Kasumi-1 (cell line): Measurements from ENCODE around the gene BTBD1.
"Not testable (repeated sequence)": the region's sequence is repeated elsewhere in the genome, so short reads cannot be mapped to it uniquely, and the experiment has no call there.

Experiments
- DNase-seq, 2 experiments: peaks; one replicate each; lab custom pipeline; 2025; lab: John Stamatoyannopoulos, UW

Gene BTBD1

DNA sequence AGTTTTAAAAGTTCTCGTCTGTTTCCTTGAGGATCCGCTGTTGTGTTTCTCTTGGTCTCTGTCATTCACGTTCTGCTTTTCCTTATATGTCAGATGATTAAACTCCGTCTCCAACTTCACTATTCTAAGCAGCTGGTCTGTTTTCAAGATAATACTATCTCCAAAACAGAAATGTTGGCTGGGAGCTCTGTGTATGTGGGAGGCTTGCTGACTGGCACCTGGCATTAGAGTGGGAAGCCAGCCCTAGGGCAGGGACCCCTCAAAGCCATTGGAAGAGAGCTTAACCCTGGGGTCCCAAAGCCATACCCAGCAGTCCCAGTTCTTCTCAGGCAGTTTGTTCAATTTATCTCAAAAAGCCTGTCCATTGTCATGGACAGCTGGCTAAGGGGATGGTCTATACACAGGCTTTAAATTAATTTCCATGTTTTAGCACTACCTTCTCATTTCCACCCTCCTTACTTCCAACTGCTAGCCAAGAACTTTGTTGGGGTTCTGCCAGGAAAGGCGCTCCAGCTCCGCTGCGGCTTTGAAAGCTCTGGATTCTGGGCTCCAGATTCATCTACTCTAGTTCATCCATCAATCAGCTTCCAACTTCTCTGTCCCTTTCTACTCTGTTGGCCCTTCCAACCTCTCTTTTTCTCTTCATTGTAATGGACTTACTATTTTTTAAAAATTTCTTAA is 9.2 kb downstream of the BTBD1 start:
- DNase-seq: no peak

DNA sequence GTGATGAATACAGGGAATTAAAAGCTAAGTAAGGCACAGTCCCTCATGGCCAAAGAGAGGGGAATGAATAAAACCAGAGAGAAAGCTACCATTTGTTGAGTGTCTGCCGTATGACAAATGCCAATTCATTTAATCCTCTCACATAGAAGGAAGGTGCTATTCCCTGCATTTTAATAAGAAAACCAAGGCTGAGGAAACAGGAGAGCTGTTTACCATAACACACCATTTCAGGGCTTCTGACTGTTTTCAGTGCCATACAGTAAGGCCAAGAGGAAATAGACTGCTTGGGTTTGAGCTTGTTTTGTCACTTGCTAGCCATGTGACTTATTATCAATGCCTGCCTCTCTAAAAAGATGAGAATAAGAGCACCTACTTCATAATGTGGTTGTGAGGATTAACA is 10.1 kb downstream of the BTBD1 start:
- DNase-seq: no peak

DNA sequence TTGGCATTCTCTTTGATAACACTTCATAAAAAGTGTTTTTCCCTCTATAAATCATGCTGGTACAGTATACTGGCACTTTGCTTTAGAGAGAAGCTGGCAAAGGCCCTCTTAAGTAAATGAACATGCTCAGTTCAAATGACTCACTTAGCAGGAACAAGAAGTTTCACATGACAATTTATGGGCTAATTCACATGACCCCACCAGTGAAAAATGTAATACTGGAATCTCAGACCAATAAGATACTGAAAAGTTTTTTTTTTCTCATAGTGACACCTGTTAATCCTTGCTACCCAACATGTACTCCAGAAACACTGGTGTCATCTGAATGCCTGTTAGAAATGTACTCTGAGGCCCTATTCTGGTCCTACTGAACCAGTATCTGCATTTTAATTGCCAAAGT is 13.9 kb downstream of the BTBD1 start:
- DNase-seq: peak; percentile 20

DNA sequence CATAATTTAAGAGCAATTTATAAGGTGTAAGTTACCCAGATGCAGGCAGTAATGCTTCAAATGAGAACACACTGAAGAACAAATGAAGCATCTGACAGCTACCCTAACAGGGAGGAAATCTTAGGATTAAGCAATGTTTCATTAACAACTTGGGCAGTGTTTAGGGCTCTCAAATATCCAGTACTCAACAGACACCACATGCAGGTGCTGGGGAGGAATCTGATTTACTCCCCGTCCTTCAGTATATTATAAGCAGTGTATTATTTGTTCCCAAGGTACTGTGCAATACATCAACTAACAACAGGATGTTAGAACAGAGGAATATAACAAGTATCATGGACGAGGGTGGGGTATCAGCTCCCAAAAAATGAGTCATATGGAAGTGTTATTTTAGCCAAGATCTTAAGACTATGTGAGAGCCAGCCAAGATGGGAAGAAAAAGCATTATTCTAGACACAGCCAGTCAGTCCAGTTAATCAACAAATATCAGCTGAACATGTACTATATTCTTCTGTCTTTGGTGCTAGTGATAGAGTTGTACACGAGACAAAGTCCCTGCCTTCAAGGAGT is 20.4 kb downstream of the BTBD1 start:
- no peak for DNase-seq

DNA sequence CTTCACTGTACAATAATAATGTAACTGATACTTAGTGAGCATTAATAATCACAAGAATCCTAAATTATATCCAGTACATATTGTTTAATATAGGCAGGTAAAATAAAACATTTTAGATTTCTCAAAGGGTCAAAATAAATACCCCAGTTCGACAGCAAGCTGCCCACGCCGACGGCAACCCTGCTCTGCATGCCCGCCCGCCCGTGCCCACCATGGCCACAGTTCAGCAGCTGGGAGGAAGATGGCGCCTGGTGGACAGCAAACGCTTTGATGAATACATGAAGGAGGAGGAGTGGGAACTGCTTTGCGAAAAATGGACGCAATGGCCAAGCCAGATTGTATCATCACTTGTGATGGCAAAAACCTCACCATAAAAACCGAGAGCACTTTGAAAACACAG is 22.9 kb downstream of the BTBD1 start:
- no peak for DNase-seq

DNA sequence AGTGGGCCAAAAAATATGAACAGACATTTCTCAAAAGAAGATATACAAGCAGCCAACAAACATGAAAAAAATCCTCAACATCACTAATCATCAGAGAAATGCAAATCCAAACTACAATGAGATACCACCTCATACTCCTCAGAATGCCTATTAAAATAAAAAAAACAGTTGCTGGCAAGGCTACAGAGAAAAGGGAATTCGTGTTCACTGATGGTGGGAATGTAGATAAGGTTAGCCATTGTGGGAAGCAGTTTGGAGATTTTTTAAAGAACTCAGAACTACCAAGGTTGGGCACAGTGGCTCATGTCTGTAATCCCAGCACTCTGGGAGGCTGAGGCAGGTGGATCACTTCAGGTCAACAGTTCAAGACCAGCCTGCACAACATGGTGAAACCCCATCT is 27.8 kb downstream of the BTBD1 start:
- DNase-seq: no peak

DNA sequence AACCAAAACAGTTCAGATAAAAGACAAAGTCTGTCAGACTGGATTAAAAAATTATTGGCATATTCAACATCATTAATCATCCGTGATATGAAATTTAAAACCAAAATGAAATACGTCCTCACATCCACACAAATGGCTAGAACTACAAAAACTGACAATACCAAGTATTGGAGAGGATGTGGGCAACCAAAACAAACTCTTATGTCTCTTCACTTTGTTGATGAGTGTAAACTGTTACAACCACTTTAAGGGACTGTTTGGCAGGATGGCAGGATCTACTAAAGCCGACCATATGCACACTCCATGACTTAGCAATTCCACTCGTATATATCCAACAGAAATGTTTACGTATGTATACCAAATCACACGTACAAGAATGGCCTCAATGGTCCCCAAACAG is 30.8 kb downstream of the BTBD1 start:
- no peak for DNase-seq

DNA sequence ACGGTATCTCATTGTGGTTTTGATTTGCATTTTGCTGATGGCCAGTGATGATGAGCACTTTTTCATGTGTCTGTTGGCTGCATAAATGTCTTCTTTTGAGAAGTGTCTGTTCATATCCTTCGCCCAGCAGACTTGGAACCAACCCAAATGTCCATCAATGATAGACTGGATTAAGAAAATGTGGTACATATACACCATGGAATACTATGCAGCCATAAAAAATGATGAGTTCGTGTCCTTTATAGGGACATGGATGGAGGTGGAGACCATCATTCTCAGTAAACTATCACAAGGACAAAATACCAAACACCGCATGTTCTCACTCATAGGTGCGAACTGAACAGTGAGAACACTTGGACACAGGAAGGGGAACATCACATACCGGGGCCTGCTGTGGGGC is 35.8 kb downstream of the BTBD1 start:
- not testable (repeated sequence) for DNase-seq

DNA sequence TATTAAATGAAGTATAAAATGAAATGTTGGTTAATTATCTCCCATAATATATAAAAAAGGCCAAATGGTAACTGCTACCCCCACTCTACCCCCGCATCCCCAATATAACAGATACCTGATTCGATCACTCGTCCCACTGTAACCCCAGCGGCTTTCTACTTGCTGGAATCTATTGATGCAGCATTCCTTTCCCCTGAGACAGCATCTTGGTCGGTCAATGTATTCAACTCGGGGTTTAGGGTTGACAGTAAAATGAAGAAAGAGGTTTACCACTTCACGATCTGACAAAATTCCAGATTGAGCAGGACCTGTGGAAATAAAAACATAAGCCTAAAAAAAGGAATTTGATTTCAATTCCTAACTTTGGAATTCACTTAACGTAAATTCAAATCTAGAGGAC is 37.0 kb downstream of the BTBD1 start:
- DNase-seq: no peak

DNA sequence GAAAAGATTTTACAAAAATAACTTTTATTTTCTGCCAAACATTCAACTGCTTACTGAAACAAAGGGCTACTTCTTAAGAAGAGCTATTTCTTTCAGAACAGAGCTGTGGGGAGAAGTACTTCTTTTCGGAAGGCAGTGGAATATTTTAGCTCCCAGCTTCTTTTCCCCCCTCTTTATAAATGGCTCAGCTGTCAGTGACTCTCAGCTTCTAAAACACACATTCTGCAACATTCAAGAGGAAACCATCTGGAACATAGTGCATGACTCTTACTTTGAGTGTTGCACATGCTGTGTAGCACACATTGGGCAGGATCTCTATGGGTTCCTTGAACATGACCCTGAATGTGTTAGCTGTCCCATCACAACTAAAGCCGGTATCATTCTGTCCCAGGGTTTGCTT is 48.6 kb downstream of the BTBD1 start:
- DNase-seq: peak in 1 of 2 experiments; percentile 10

DNA sequence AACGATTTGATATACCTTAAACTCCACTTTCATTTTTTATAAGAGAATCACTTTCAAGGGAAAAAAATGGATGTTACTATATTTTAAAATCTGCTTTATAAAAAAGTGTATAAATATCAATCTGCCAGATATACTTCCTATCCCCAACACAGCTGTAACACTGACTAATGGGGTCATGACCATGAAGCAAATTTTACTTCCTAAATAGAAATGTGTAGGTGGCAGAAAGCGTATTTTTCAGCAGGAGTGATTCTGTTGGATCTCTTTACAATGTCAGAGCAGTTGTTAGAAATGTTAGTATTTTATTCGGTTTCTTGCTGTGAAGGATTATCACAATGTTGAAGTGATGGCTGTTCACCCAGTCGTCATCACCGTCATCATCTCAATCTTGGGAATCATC is 50.1 kb downstream of the BTBD1 start:
- no peak for DNase-seq

DNA sequence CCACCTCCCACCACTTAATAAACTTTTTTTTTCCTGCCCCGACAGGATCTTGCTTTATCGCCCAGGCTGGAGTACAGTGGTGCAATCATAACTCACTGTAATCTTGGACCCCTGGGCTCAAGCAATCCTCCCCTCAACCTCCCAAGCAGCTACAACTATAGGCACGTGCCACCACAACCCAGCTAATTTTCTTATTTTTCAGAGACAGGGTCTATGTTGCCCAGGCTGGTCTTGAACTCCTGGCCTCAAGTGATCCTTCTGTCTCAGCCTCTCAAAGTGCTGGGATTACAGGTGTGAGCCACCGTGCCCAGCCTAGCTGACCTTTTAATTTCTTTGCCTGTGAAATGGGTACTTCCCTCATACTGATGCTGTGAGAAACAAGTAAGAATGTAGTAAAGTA is 51.7 kb downstream of the BTBD1 start:
- no peak for DNase-seq

DNA sequence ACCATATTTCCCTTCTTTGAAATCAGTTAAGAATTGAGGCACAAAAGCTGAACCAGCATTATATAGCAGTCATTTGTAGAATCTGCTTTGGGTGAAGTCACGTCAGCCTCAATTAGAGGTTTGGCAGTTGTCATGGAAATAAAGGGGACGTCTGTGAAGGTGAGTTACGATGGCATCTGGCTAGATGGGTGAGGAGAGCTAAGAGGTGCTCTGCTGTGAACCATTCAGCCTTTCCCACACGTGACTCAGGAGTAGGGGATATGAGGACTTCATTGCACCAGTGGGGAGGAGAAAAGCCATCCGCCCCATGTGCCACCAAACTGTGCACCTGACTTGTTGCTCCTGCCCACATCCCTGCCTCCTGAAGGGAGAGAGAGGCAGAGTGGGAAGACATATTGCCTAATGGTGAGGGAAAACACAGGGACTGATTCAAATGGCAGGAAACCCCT is 52.8 kb downstream of the BTBD1 start:
- DNase-seq: no peak

DNA sequence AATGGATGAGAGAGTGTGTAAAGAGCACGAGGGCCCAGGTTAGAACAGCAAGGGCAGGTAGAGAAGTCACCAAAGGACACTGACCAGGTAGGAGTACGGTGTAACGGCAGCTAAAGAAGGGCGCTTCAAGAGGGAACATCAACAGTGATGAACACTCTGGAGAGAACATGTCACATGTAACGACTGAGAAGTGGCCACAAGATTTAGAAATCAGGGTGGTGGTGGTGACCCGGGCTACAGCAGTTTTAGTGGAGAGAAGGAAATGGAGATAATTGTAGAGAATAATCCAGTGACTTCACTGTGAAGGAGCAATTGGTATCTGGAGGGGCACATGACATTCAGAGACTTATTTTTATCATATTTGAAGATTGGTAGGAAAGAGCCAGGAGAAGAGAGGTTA is 54.4 kb downstream of the BTBD1 start:
- DNase-seq: no peak

DNA sequence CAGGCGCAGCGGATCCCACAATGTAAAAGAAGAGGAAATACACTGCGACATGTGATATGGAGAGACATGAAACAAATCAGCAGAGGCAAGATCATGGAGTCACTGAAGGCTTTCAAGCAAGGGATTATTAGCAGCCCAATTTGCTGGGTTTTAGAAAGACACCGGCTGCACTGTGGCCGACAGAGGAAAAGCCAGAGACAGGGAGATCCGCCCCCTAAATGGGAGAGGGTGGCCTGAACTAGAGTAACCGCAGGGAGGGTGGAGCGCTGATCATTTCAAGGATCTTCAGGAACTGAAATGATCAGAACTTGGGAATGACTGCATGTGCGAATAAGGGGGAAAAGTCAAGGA is 55.0 kb downstream of the BTBD1 start:
- peak; percentile 23 to 55 for DNase-seq

DNA sequence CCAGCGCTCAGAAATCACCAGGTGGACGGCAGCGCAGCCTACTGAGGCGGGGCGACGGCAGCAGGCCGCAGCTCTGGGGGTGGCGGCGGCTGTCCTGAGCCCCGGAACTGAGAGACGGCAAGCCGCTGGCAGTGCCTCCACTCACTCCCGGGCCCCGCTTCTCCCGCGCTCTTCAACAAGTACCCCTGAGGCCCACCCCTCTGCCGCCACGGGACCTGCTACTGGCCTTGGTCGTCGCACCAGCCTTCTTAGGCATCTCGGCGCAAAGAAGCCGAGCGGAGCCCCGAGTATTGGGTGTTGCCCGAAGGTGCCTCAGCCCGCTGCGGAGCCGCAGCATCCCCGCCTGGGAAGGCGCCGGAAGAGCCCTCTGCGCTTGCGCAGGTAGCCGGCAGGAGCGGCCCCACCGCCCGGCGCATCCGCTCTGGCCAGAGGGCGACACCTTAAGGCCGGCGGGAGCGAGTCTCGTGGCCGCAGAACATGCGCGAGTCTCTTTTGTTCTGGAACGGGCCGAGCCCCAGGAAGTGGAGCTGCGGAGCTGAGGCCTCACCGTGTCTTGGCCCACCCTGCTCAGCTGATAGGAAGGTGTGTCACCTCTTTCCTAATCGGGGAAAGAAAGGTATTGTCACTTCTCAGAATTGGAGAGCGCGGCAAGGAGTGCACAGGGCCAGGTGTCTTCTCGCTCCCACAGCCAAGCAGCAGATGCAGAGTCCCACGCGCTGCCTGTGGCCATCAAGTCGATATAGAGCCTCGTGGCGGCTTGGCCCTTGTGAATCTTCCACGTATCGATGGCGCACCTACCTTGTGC is 55.6 kb downstream of the BTBD1 start, which contains the start of gene C15orf40:
Gene C15orf40 (minus strand): TSS at position 369 of the 805 bp plus-strand sequence. CDS start 32 bp downstream, at position 337.
- peak; percentile 78 to 80 for DNase-seq

DNA sequence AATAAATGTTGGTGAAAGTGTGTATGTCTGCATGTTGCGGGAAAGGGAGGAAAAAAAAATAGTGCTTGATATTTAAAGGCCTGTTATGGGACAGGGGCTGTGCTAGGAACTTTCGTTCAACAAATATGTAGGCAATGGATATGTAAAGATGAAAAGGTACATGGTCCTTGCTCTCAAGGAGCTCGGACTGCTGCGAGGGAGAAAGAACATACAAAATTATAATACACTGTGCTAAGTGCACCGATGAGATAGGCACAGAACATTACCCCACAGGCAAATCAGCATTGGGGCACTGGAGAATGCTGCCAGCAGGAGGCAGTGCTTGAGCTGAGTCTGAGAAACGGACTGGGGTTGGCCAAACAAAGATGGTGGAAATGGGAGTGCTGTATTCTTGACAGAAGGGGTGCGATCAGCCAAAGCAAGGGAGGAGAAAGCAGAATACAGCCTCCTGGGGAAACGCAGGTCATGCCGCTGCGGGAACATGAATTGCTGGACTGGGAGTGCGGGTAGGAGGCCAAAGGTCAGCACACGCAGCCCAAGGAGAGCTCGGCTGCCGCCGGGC is 56.3 kb downstream of the BTBD1 start:
- DNase-seq: peak; percentile 80 to 92

DNA sequence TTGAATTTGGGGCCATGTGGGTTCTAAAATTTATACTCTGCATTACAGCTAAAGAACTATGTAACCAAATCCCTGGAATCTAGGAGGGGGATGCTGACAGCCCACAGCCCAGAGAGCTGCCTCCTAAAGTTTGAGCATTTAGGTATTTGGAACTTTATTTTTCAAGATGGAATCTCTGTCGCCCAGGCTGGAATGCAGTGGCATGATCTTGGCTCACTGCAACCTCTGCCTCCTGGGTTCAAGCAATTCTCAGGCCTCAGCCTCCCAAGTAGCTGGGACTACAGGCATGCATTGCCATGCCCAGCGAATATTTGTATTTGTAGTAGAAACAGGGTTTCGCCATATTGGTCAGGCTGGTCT is 66.4 kb downstream of the BTBD1 start:
- DNase-seq: not testable (repeated sequence)

DNA sequence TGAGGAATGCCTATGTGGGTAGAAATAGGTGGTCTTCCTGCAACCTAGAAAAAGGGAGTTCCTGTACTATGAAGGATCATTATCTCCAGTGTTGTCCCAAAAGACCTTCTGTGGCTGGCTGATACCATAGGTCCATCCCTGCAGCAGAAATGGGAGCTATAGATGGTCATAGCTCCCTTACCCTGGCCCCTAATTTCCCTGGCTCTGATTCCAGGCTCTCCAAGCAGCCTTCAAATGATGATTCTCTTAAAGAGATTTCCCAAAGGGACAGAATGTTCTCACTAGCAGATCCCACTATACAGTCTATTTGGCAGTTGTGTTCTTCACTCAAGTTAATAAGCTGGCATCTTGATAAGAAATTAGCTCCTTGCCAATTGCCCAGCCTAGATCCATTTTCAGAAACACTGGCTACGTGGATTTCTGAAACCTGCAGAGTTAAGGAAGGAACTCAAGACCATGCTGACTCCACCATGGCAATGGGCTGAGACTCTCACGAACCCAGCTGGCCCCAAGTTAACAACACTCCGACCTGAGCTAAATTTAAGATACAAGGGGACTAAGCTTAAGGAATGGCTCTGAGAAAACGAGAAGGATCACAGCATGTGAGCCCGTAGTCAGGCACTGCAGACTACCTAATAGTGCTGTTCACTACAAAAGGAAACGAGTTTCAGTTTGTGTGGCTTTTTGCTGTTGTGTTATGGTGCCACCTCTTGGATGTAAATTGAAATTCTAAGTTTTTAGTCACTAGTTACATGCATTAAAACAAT is 67.0 kb downstream of the BTBD1 start:
- DNase-seq: peak; percentile 85 to 86

DNA sequence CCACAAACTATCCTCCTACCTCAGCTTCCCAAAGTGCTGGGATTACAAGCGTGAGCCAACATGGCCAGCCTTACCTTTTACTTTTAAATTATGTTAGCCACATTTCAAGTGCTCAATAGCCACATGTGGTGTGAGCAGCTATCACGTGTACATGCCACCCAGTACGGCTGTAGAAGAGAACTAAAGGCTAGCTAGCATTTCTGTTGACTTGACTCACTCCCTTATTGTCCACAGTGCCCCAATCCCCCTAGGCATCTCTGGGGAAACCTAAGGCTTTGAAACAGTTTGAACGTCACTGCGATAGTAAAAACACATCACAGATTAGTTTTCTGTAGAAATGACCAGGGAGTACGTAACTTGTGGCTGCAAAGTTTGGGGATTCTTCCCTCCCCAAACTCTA is 67.6 kb downstream of the BTBD1 start:
- no peak for DNase-seq

DNA sequence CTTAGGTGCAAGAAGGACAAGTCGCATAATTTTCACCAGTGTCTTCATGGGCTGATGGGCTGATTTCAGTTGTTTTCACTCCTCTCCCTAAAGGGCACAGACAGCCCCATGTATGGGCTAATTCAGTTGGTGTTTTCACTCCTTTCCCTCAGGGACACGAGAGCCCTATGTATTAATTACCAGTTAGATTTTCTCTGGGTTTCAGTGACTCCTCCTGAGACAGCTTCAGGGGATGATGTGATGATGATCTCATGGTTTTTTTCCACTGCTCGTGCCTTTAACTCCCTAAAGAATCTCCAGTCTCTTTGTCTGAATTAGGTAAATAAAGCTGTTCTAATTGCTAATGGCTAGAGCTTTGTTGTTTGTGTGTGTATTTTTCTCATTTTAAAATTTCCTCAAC is 71.1 kb downstream of the BTBD1 start:
- no peak for DNase-seq

DNA sequence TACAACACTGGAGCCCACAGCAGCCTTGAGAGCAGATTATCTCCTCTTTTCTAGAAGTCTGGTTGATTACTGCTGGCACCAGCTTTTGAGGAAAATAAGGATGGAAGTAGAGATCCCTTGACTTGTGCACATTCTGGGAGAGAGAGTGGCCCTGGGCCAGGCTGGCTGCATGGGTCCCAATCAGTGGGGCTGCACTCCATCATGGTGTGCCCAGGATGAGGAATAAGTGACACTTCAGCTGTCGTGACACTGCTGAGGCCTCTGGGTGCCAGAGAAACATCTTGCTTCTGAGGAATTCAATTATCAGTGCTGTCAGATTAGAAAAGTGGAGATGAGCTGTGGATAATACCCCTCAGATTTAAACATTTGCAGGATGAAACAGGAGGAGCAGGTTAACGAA is 72.0 kb downstream of the BTBD1 start:
- DNase-seq: no peak
